Breast epithelium (tissue), 3 donors: ENCODE results near the gene HSPB9.

Experiments used
- POLR2A ChIP-seq: fragments of 450-650 bp; IDR thresholded peaks from one replicate; pipeline ENCODE4 v1.6.1; 2016; ENCODE audit warnings: antibody characterized with exemption, mild to moderate bottlenecking, moderate library complexity
- POLR2AphosphoS5 ChIP-seq, 3 donors: sonication (generic); formaldehyde crosslinking; IDR thresholded peaks; one replicate each; pipeline ENCODE4 v1.6.1; 2017; ENCODE audit warnings: antibody characterized with exemption in 3 of 3
- TF ChIP-seq, protein P1 (sequence below), 3 donors: fragments of 450-650 bp; IDR thresholded peaks; one replicate each; pipeline ENCODE4 v1.5.1; 2016 to 2017; ENCODE audit warnings: antibody characterized with exemption in 3 of 3, mild to moderate bottlenecking in 3 of 3, moderate library complexity in 3 of 3

DNA sequence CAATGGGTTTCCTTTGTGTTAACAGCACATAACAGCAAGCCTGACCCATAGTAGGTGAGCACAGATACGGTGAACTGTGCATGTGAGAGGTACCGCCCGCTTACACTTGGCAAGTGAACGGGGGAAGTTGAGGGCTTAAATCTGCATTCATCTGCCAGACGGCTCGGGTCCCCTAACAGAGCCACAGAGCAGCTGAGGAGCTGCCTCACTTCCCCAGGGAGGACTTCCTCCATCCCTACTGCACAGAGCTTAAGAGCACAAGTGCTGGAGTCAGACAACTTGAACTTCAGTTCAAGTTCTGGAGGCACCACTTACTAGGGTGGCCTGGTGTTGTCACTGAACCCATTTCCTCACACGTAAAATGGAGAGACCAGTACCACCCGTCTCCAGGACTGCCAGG lies 18.8 kb downstream of the HSPB9 start:
- TF ChIP-seq, protein P1, sequence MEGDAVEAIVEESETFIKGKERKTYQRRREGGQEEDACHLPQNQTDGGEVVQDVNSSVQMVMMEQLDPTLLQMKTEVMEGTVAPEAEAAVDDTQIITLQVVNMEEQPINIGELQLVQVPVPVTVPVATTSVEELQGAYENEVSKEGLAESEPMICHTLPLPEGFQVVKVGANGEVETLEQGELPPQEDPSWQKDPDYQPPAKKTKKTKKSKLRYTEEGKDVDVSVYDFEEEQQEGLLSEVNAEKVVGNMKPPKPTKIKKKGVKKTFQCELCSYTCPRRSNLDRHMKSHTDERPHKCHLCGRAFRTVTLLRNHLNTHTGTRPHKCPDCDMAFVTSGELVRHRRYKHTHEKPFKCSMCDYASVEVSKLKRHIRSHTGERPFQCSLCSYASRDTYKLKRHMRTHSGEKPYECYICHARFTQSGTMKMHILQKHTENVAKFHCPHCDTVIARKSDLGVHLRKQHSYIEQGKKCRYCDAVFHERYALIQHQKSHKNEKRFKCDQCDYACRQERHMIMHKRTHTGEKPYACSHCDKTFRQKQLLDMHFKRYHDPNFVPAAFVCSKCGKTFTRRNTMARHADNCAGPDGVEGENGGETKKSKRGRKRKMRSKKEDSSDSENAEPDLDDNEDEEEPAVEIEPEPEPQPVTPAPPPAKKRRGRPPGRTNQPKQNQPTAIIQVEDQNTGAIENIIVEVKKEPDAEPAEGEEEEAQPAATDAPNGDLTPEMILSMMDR (IDR thresholded peaks at IDR 0.05), result no peak
- TF ChIP-seq POLR2AphosphoS5 (IDR thresholded peaks at IDR 0.05), result no peak
- TF ChIP-seq POLR2A, result no peak
